AG10803 (cell line): ENCODE data around the gene MAN1A1.
"Not testable (repeated sequence)": the region's sequence is repeated elsewhere in the genome, so short reads cannot be mapped to it uniquely, and the experiment has no call there.

Experiments
- DNase-seq: peaks from one replicate; pipeline ENCODE4 v3.0.0; 2010; ENCODE audit warnings: low read depth
- H3K4me3 ChIP-seq: 2 replicates; pipeline ENCODE4 v1.5.1; 2011; ENCODE audit warnings: mild to moderate bottlenecking, low read length, control low read depth
- TF ChIP-seq, protein P1 (sequence below): conservative IDR thresholded peaks from 2 replicates; pipeline ENCODE4 v1.5.1; 2011; ENCODE audit warnings: mild to moderate bottlenecking, low read length, control low read depth, inconsistent platforms

MAN1A1 gene

GRCh38 chr6:119349361-119350201, at the start of gene MAN1A1:
MAN1A1 (minus strand) TSS chr6:119349761; CDS start chr6:119349065, 696 bp downstream.
- peak within 1 kb of the TSS; percentile 86 for H3K4me3 ChIP-seq
- TF ChIP-seq, protein P1, sequence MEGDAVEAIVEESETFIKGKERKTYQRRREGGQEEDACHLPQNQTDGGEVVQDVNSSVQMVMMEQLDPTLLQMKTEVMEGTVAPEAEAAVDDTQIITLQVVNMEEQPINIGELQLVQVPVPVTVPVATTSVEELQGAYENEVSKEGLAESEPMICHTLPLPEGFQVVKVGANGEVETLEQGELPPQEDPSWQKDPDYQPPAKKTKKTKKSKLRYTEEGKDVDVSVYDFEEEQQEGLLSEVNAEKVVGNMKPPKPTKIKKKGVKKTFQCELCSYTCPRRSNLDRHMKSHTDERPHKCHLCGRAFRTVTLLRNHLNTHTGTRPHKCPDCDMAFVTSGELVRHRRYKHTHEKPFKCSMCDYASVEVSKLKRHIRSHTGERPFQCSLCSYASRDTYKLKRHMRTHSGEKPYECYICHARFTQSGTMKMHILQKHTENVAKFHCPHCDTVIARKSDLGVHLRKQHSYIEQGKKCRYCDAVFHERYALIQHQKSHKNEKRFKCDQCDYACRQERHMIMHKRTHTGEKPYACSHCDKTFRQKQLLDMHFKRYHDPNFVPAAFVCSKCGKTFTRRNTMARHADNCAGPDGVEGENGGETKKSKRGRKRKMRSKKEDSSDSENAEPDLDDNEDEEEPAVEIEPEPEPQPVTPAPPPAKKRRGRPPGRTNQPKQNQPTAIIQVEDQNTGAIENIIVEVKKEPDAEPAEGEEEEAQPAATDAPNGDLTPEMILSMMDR, result no peak
- peak; percentile 72 for DNase-seq

GRCh38 chr6:119395192-119395591, 45.6 kb upstream of the MAN1A1 start:
- TF ChIP-seq, protein P1, result no peak
- no peak for DNase-seq
- no peak overlapping the region for H3K4me3 ChIP-seq

DNA sequence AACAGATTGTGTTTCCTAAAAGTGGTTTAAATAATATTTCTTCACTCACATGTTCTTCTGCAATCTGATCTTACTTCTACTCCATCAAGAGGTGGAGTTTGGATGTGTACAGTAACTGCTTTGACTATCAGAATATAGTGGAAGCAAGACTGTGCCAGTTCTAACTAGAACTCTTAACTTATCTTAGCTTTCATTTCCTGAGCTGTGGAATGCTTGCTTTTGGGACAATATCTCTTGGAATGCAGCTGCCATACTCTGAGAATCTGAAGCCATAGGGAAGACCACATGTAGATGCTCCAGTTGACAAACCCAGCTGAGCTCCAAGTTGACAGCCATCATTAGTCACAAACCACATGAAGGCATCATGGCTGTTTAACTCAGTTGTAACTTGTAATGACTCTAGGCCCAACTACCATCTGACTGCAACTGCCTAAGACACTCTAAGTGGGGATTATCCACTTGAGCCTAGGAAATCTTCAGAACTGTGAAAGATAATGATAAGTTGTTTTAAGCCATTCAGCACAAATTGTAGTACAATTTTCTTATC, 40.8 kb upstream of the MAN1A1 start:
- TF ChIP-seq, protein P1, result no peak
- DNase-seq, result peak; percentile 12
- H3K4me3 ChIP-seq, result no peak overlapping the region

DNA sequence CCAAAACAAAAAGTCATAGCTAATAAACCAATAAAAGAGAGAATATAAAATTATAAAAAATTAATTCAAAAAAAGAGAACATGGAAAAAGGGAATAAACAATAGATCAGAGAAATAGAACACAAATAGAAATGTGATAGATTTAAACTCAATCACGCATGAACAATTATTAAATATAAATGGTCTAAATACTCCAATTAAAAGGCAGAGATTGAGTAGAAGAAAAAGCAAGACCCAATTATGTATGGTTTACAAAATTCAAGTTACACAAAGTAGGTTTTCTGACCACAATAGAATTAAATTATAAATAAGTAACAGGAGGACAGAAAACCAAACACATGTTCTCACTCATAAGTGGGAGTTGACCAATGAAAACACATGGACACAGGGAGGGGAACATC, 36.4 kb upstream of the MAN1A1 start:
- DNase-seq, result no peak
- no peak overlapping the region for H3K4me3 ChIP-seq
- TF ChIP-seq, protein P1, result no peak

DNA sequence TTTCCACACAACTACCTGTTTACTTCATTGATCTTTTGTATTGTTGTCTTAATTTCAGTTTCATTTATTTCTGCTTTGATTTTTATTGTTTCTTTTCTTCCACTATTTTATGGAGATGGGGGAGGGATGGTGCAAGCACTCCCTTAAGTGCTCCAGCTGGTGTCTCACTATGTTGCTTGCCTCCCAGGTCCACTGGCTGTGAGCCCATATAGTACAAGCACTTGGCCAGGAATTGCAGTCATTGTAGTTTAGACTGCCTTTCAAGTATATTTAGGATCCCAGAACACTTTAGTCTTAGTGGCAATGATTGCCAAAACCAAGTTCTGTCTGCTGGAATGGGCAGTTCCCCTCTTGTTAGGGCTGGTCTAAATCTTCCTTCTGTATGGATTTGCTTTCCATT, 34.9 kb upstream of the MAN1A1 start:
- H3K4me3 ChIP-seq, result no peak overlapping the region
- TF ChIP-seq, protein P1, result no peak
- peak; percentile 15 for DNase-seq

GRCh38 chr6:119379809-119380208, 30.2 kb upstream of the MAN1A1 start:
- H3K4me3 ChIP-seq, result no peak overlapping the region
- DNase-seq, result no peak
- TF ChIP-seq, protein P1, result no peak

DNA sequence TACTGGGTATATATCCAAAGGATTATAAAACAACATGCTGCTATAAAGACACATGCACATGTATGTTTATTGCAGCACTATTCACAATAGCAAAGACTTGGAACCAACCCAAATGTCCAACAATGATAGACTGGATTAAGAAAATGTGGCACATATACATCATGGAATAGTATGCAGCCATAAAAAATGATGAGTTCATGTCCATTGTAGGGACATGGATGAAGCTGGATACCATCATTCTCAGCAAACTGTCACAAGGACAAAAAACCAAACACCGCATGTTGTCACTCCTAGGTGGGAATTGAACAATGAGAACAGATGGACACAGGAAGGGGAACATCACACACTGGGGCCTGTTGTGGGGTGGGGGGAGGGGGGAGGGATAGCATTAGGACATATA, 27.5 kb upstream of the MAN1A1 start:
- DNase-seq, H3K4me3 ChIP-seq: not testable (repeated sequence)
